GM06990 (cell line): ENCODE results near the gene BROX.
A peak's percentile ranks its signal among the peaks of the same experiment; 100 is the strongest.

Experiments
- DNase-seq: peaks from one replicate; pipeline ENCODE4 v3.0.0-alpha.2; 2011; ENCODE audit not compliant: insufficient read length; ENCODE audit errors: extremely low read depth
- H3K27me3 ChIP-seq: replicated peaks from 2 replicates; pipeline ENCODE4 v1.6.0; 2011; ENCODE audit warnings: low read length; ENCODE audit not compliant: control insufficient read depth, insufficient read depth
- H3K36me3 ChIP-seq: 2 replicates; pipeline ENCODE4 v1.5.1; 2011; ENCODE audit warnings: low read length; ENCODE audit not compliant: control insufficient read depth, insufficient read depth
- H3K4me3 ChIP-seq: replicated peaks from 2 replicates; pipeline ENCODE4 v1.5.1; 2011; ENCODE audit warnings: low read depth, mild to moderate bottlenecking, control low read depth, low read length
- CTCF ChIP-seq: IDR thresholded peaks from 2 replicates; pipeline ENCODE4 v1.5.1; 2011; ENCODE audit warnings: low read length, control low read depth, mild to moderate bottlenecking, inconsistent platforms; ENCODE audit not compliant: insufficient read depth, poor library complexity, severe bottlenecking

The BROX gene

GRCh38 chr1:222769971-222770620 lies 57.7 kb downstream of the BROX start:
- no peak overlapping the region for H3K4me3 ChIP-seq
- TF ChIP-seq CTCF, result no peak
- no peak for DNase-seq
- H3K36me3 ChIP-seq, result no peaks in the 10 kb centered on the region
- no peaks in the 10 kb centered on the region for H3K27me3 ChIP-seq

- H3K4me3 ChIP-seq, result no peak overlapping the region
- DNase-seq, result peak; percentile 65
- H3K27me3 ChIP-seq, result no peaks in the 10 kb centered on the region
- no peak for TF ChIP-seq CTCF
- no peaks in the 10 kb centered on the region for H3K36me3 ChIP-seq
Measured at GRCh38 chr1:222772996-222773379, 60.6 kb downstream of the BROX start.

- no peak for TF ChIP-seq CTCF
- Histone ChIP-seq H3K36me3 (no peaks in the 10 kb centered on the region), H3K4me3 (no peak overlapping the region), H3K27me3 (no peaks in the 10 kb centered on the region)
- DNase-seq, result no peak
Measured at GRCh38 chr1:222777463-222777862, 65.1 kb downstream of the BROX start.

GRCh38 chr1:222777977-222778376 lies 65.6 kb downstream of the BROX start:
- Histone ChIP-seq H3K27me3 (no peaks in the 10 kb centered on the region), H3K4me3 (no peak overlapping the region), H3K36me3 (no peaks in the 10 kb centered on the region)
- no peak for DNase-seq
- TF ChIP-seq CTCF, result no peak

- no peaks in the 10 kb centered on the region; the same call in 1 of the 2 replicates for H3K27me3 ChIP-seq
- no peak overlapping the region for H3K4me3 ChIP-seq
- DNase-seq, result no peak
- no peak for TF ChIP-seq CTCF
- no peaks in the 10 kb centered on the region for H3K36me3 ChIP-seq
Measured at GRCh38 chr1:222781251-222781650, 68.9 kb downstream of the BROX start.

- H3K27me3 ChIP-seq, result no peaks in the 10 kb centered on the region; the same call in 1 of the 2 replicates
- no peak for DNase-seq
- no peak for TF ChIP-seq CTCF
- no peak overlapping the region for H3K4me3 ChIP-seq
- H3K36me3 ChIP-seq, result no peaks in the 10 kb centered on the region
Measured at GRCh38 chr1:222783051-222783450, 70.7 kb downstream of the BROX start.
